KMS-11 (cell line): ENCODE data around the gene PMIS2.

Experiments
- H2AFZ ChIP-seq: fragments of 200-600 bp; sonication (generic); 2 replicates; pipeline ENCODE4 v1.6.1; 2016; ENCODE audit warnings: antibody characterized with exemption, mixed run types, low read depth
- H3K27ac ChIP-seq: fragments of 200-600 bp; sonication (generic); 2 replicates; pipeline ENCODE4 v1.6.1; 2016; ENCODE audit warnings: mild to moderate bottlenecking, mixed run types
- H3K27me3 ChIP-seq: fragments of 200-600 bp; sonication (generic); 2 replicates; pipeline ENCODE4 v1.6.1; 2017; ENCODE audit warnings: mild to moderate bottlenecking, low read depth, mixed run types, moderate library complexity; ENCODE audit not compliant: insufficient read depth
- H3K36me3 ChIP-seq: fragments of 200-600 bp; sonication (generic); 2 replicates; pipeline ENCODE4 v1.6.1; 2017; ENCODE audit warnings: mild to moderate bottlenecking, mixed run types; ENCODE audit not compliant: insufficient read depth
- H3K4me1 ChIP-seq: fragments of 200-600 bp; sonication (generic); 2 replicates; pipeline ENCODE4 v1.6.1; 2016; ENCODE audit warnings: mild to moderate bottlenecking, low read depth, mixed run types; ENCODE audit not compliant: poor library complexity, severe bottlenecking
- H3K4me2 ChIP-seq: fragments of 200-600 bp; sonication (generic); 2 replicates; pipeline ENCODE4 v1.7.0; 2016; ENCODE audit warnings: mild to moderate bottlenecking, mixed run types
- H3K4me3 ChIP-seq: fragments of 200-600 bp; sonication (generic); IDR thresholded peaks from 2 replicates; pipeline ENCODE4 v1.6.1; 2017; ENCODE audit warnings: low read depth, low read length, mixed read lengths; ENCODE audit not compliant: insufficient read depth
- H3K79me2 ChIP-seq: fragments of 200-600 bp; sonication (generic); 2 replicates; pipeline ENCODE4 v1.6.1; 2016; ENCODE audit warnings: low read depth, mixed run types; ENCODE audit not compliant: insufficient read depth
- H3K9ac ChIP-seq: fragments of 200-600 bp; sonication (generic); 2 replicates; pipeline ENCODE4 v1.6.1; 2016; ENCODE audit warnings: mild to moderate bottlenecking, mixed run types
- H4K20me1 ChIP-seq: fragments of 200-600 bp; sonication (generic); 2 replicates; pipeline ENCODE4 v1.6.1; 2016; ENCODE audit warnings: mild to moderate bottlenecking, mixed run types; ENCODE audit not compliant: insufficient read depth
- CTCF ChIP-seq: fragments of 200-600 bp; sonication (generic); conservative IDR thresholded peaks from 2 replicates; pipeline ENCODE4 v1.6.1; 2017; ENCODE audit warnings: low read depth, mild to moderate bottlenecking, antibody characterized with exemption, low read length, moderate library complexity, mixed read lengths

PMIS2 gene

DNA sequence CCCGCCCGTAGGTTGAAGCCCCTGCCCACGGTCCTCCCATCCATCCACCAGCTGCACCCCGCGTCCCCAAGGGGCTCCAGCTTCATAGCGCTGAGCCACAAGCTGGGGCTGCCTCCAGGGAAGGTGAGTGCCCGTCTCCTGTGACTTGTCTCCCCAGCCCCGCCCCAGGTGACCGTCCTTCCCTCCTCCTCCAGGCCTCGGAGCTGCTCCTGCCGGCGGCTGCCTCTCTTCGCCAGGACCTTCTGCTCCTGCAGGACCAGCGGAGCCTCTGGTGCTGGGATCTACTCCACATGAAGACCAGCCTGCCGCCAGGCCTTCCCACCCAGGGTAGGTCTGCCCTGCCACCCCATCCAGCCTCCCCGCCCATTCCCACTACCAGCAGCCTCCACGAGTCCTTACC lies 34.0 kb downstream of the PMIS2 start:
- H3K4me1 ChIP-seq: no peaks in the 10 kb centered on the region
- no peak overlapping the region for H2AFZ ChIP-seq
- H3K4me3 ChIP-seq: no peak overlapping the region
- no peaks in the 10 kb centered on the region for H3K36me3 ChIP-seq
- no peak overlapping the region for H3K27ac ChIP-seq
- TF ChIP-seq CTCF: no peak
- H3K4me2 ChIP-seq: no peak overlapping the region
- H4K20me1 ChIP-seq: no peaks in the 10 kb centered on the region
- H3K27me3 ChIP-seq: no peaks in the 10 kb centered on the region
- no peak overlapping the region for H3K9ac ChIP-seq
- H3K79me2 ChIP-seq: no peaks in the 10 kb centered on the region

DNA sequence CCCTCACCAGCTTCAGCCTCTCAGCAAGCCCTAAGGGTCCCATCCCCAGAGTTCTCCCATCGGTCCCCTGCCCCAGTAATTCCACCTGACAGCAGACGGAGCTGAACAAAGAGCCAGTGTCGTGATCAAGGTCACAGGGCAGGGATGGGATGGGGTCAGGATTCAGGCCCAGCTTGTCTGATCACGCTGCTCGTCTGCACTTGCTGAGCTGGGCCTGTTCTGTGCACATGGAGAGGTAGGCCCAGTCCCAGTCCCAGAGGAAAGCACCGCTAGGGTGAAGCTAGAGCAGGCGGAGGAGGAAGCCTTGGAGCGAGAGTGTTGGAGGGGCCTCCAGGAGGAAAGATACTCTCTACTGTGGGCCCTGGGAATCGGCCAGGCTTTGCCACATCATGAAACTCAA lies 35.7 kb downstream of the PMIS2 start:
- no peak overlapping the region for H3K4me2 ChIP-seq
- H3K36me3 ChIP-seq: no peaks in the 10 kb centered on the region
- no peak for TF ChIP-seq CTCF
- H3K9ac ChIP-seq: no peak overlapping the region
- H2AFZ ChIP-seq: no peak overlapping the region
- no peaks in the 10 kb centered on the region for H3K27me3 ChIP-seq
- no peak overlapping the region for H3K4me3 ChIP-seq
- no peaks in the 10 kb centered on the region for H3K4me1 ChIP-seq
- H3K27ac ChIP-seq: no peak overlapping the region
- no peaks in the 10 kb centered on the region for H3K79me2 ChIP-seq
- H4K20me1 ChIP-seq: no peaks in the 10 kb centered on the region

GRCh38 chr19:35622750-35623149 lies 36.8 kb downstream of the PMIS2 start:
- Histone ChIP-seq H3K79me2 (no peaks in the 10 kb centered on the region), H2AFZ (no peak overlapping the region), H4K20me1 (no peaks in the 10 kb centered on the region), H3K4me1 (no peaks in the 10 kb centered on the region), H3K27me3 (no peaks in the 10 kb centered on the region), H3K27ac (no peak overlapping the region), H3K9ac (no peak overlapping the region), H3K4me3 (no peak overlapping the region), H3K4me2 (no peak overlapping the region), H3K36me3 (no peaks in the 10 kb centered on the region)
- TF ChIP-seq CTCF: no peak

DNA sequence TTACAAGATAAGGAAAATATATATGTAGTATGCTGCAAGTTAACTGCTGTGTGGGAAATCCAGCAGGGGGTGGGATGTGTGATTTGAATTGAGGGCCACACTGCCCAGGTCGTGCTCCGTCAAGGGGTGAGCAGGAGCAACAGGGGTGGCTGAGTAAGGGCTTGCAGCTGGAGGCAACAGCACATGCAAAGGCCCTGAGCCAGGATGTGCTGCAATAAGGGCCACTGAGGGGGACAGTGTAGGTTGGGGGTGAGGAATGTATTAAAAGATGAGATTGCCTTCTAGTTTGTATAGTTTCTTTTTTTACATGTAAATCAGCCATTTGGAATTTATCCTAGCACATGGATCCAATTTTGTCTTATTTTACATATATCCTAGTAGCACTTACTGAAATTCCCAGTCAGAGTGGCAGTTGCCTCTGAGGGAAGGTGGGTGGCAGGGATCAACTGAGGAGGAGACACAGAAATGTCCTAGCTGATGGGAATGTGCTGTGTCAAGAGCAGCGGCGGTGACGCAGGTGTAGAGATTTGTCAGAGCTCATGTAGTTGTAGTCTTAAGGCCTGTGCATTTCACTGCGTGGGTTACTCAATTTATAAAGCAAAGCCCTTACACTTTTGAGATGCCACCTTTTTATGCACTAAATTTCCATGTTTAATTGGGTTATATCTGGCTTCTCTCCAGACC lies 37.5 kb downstream of the PMIS2 start:
- H3K27me3 ChIP-seq: no peaks in the 10 kb centered on the region
- no peaks in the 10 kb centered on the region for H4K20me1 ChIP-seq
- H3K79me2 ChIP-seq: no peaks in the 10 kb centered on the region
- H3K36me3 ChIP-seq: no peaks in the 10 kb centered on the region
- H3K9ac ChIP-seq: no peak overlapping the region
- no peaks in the 10 kb centered on the region for H3K4me1 ChIP-seq
- no peak overlapping the region for H3K4me3 ChIP-seq
- H3K4me2 ChIP-seq: no peak overlapping the region
- no peak overlapping the region for H2AFZ ChIP-seq
- H3K27ac ChIP-seq: no peak overlapping the region
- TF ChIP-seq CTCF: no peak
